SH-SY5Y (cell line): ENCODE measurements around the gene SYT6.

Experiments
- GATA2 ChIP-seq: IDR thresholded peaks from 2 replicates; pipeline ENCODE4 v1.6.1; 2011; ENCODE audit warnings: mild to moderate bottlenecking, low read depth, low read length
- GATA3 ChIP-seq: IDR thresholded peaks from 2 replicates; pipeline ENCODE4 v1.6.1; 2011; ENCODE audit warnings: low read depth, mild to moderate bottlenecking, low read length, moderate library complexity

SYT6 gene

GRCh38 chr1:114164840-114165543 is 11.3 kb upstream of the SYT6 start:
- TF ChIP-seq GATA2: no peak
- TF ChIP-seq GATA3: no peak

GRCh38 chr1:114159941-114160340 is 6.3 kb upstream of the SYT6 start:
- TF ChIP-seq GATA3: no peak
- TF ChIP-seq GATA2: no peak

GRCh38 chr1:114157275-114157660 is 3.6 kb upstream of the SYT6 start:
- TF ChIP-seq GATA3 (no peak), GATA2 (no peak)

GRCh38 chr1:114156538-114157274 is 3.0 kb upstream of the SYT6 start:
- TF ChIP-seq GATA2 (no peak), GATA3 (no peak)

GRCh38 chr1:114155706-114156105 is 2.0 kb upstream of the SYT6 start:
- TF ChIP-seq GATA3 (no peak), GATA2 (no peak)

GRCh38 chr1:114154963-114155322 is 1.3 kb upstream of the SYT6 start:
- no peak for TF ChIP-seq GATA3

GRCh38 chr1:114154146-114154962 is 685 bp upstream of the SYT6 start:
- no peak for TF ChIP-seq GATA3
- TF ChIP-seq GATA2: no peak

GRCh38 chr1:114152508-114153260 is 985 bp downstream of the SYT6 start:
- TF ChIP-seq GATA3: no peak
- no peak for TF ChIP-seq GATA2

- TF ChIP-seq GATA2 (no peak), GATA3 (no peak)
These were observed 1.6 kb downstream of the SYT6 start for GRCh38 chr1:114152089-114152507.

GRCh38 chr1:114150016-114150415 is 3.7 kb downstream of the SYT6 start:
- TF ChIP-seq GATA2: no peak
- TF ChIP-seq GATA3: no peak

- TF ChIP-seq GATA3 (no peak), GATA2 (no peak)
These were observed 4.5 kb downstream of the SYT6 start for GRCh38 chr1:114149211-114149610.

- TF ChIP-seq GATA2: no peak; the same call in 1 of the 2 replicates
- no peak for TF ChIP-seq GATA3
These were observed 8.0 kb downstream of the SYT6 start for GRCh38 chr1:114145504-114146151.

- no peak for TF ChIP-seq GATA3
- TF ChIP-seq GATA2: no peak
These were observed 9.7 kb downstream of the SYT6 start for GRCh38 chr1:114144016-114144415.
